Central memory CD8-positive, alpha-beta T cell (primary cell): Measurements from ENCODE around the gene GUK1.

ENCODE experiments used
- ATAC-seq: fragments of 150-1000 bp; cut with Tn5 transposase; replicated peaks from 2 replicates; pipeline ENCODE4 v1.10.0; 2022; ENCODE audit warnings: mild to moderate bottlenecking, moderate FRiP score, moderate number of reproducible peaks; ENCODE audit not compliant: poor library complexity, severe bottlenecking; ENCODE audit errors: extremely low read depth
- DNase-seq, 2 donors: peaks; one replicate each; pipeline ENCODE4 v3.0.0; 2021; ENCODE audit warnings: low spot score in 2 of 2
- H3K27ac Mint-ChIP-seq: one replicate; pipeline ENCODE4 v1.8.0; 2022; ENCODE audit warnings: low read depth, mild to moderate bottlenecking, moderate library complexity, mixed read lengths
- H3K27me3 Mint-ChIP-seq: one replicate; pipeline ENCODE4 v1.8.0; 2022; ENCODE audit warnings: mixed read lengths
- H3K36me3 Mint-ChIP-seq: one replicate; pipeline ENCODE4 v1.8.0; 2022; ENCODE audit warnings: mild to moderate bottlenecking, moderate library complexity, mixed read lengths; ENCODE audit not compliant: insufficient read depth
- H3K4me1 Mint-ChIP-seq: one replicate; pipeline ENCODE4 v1.8.0; 2022; ENCODE audit warnings: mixed read lengths
- H3K4me3 Mint-ChIP-seq: one replicate; pipeline ENCODE4 v1.8.0; 2022; ENCODE audit warnings: mild to moderate bottlenecking, moderate library complexity, mixed read lengths
- H3K9me3 Mint-ChIP-seq: one replicate; pipeline ENCODE4 v1.8.0; 2022; ENCODE audit warnings: mixed read lengths

Gene GUK1

GRCh38 chr1:228143480-228144192 is 3.6 kb downstream of the GUK1 start:
- Mint-ChIP-seq H3K4me3 (peak overlapping the region; percentile 96), H3K9me3 (no peaks in the 10 kb centered on the region), H3K36me3 (peaks cover 41% of the 10 kb centered on the region), H3K27me3 (no peaks in the 10 kb centered on the region), H3K4me1 (peaks cover 32% of the 10 kb centered on the region), H3K27ac (peak overlapping the region; percentile 93)
- no peak for ATAC-seq
- DNase-seq = peak in 1 of 2 donors; percentile 12

GRCh38 chr1:228144193-228144992 is 4.3 kb downstream of the GUK1 start:
- DNase-seq = no peak
- Mint-ChIP-seq H3K4me3 (peak overlapping the region; percentile 96), H3K27ac (peak overlapping the region; percentile 93)

GRCh38 chr1:228144993-228145343 is 4.9 kb downstream of the GUK1 start:
- no peak for ATAC-seq
- peaks cover 43% of the 10 kb centered on the region for H3K36me3 Mint-ChIP-seq
- H3K4me1 Mint-ChIP-seq = peaks cover 32% of the 10 kb centered on the region
- H3K4me3 Mint-ChIP-seq = no peak overlapping the region
- DNase-seq = no peak
- H3K27ac Mint-ChIP-seq = no peak overlapping the region
- H3K9me3 Mint-ChIP-seq = no peaks in the 10 kb centered on the region
- H3K27me3 Mint-ChIP-seq = no peaks in the 10 kb centered on the region

More at GRCh38 chr1:228144193-228144992, 4.3 kb downstream of the GUK1 start:
- no peaks in the 10 kb centered on the region for H3K9me3 Mint-ChIP-seq
- H3K27me3 Mint-ChIP-seq = no peaks in the 10 kb centered on the region
- peaks cover 46% of the 10 kb centered on the region for H3K36me3 Mint-ChIP-seq
- no peak for ATAC-seq
- peaks cover 32% of the 10 kb centered on the region for H3K4me1 Mint-ChIP-seq

- H3K27me3 Mint-ChIP-seq = no peaks in the 10 kb centered on the region
- no peaks in the 10 kb centered on the region for H3K9me3 Mint-ChIP-seq
- peaks cover 39% of the 10 kb centered on the region for H3K36me3 Mint-ChIP-seq
- H3K27ac Mint-ChIP-seq = no peak overlapping the region
- ATAC-seq (no peak), DNase-seq (no peak)
- H3K4me1 Mint-ChIP-seq = peaks cover 32% of the 10 kb centered on the region
- no peak overlapping the region for H3K4me3 Mint-ChIP-seq
Observed at GRCh38 chr1:228145463-228146416, 5.7 kb downstream of the GUK1 start.

- Mint-ChIP-seq H3K27ac (no peak overlapping the region), H3K4me3 (no peak overlapping the region), H3K27me3 (no peaks in the 10 kb centered on the region), H3K36me3 (peaks cover 36% of the 10 kb centered on the region), H3K9me3 (no peaks in the 10 kb centered on the region), H3K4me1 (peaks cover 32% of the 10 kb centered on the region)
- no peak for DNase-seq
- no peak for ATAC-seq
Observed at GRCh38 chr1:228146417-228147150, 6.5 kb downstream of the GUK1 start.

GRCh38 chr1:228147151-228147693 is 7.1 kb downstream of the GUK1 start:
- peaks cover 32% of the 10 kb centered on the region for H3K36me3 Mint-ChIP-seq
- H3K27me3 Mint-ChIP-seq = no peaks in the 10 kb centered on the region
- DNase-seq (no peak), ATAC-seq (no peak)
- H3K4me3 Mint-ChIP-seq = peak overlapping the region; percentile 23
- H3K4me1 Mint-ChIP-seq = peaks cover 28% of the 10 kb centered on the region
- H3K9me3 Mint-ChIP-seq = no peaks in the 10 kb centered on the region
- no peak overlapping the region for H3K27ac Mint-ChIP-seq

- Mint-ChIP-seq H3K27ac (no peak overlapping the region), H3K36me3 (peaks cover 35% of the 10 kb centered on the region), H3K4me3 (peak overlapping the region; percentile 23), H3K9me3 (no peaks in the 10 kb centered on the region), H3K4me1 (peaks cover 26% of the 10 kb centered on the region), H3K27me3 (no peaks in the 10 kb centered on the region)
- ATAC-seq (no peak), DNase-seq (no peak)
Observed at GRCh38 chr1:228147768-228148167, 7.7 kb downstream of the GUK1 start.

- Mint-ChIP-seq H3K27ac (no peak overlapping the region), H3K27me3 (no peaks in the 10 kb centered on the region), H3K9me3 (no peaks in the 10 kb centered on the region), H3K4me1 (peaks cover 23% of the 10 kb centered on the region), H3K4me3 (no peak overlapping the region), H3K36me3 (peaks cover 32% of the 10 kb centered on the region)
- ATAC-seq (no peak), DNase-seq (no peak)
Observed at GRCh38 chr1:228148196-228148861, 8.2 kb downstream of the GUK1 start.

- Mint-ChIP-seq H3K27me3 (no peaks in the 10 kb centered on the region), H3K4me3 (no peak overlapping the region), H3K27ac (no peak overlapping the region), H3K4me1 (peaks cover 17% of the 10 kb centered on the region), H3K9me3 (no peaks in the 10 kb centered on the region), H3K36me3 (peaks cover 30% of the 10 kb centered on the region)
- DNase-seq (no peak), ATAC-seq (no peak)
Observed at GRCh38 chr1:228148935-228149405, 8.9 kb downstream of the GUK1 start.

GRCh38 chr1:228149406-228150119 is 9.5 kb downstream of the GUK1 start, which contains the start of gene GJC2:
TSS of gene GJC2 (plus strand) at chr1:228149930. CDS start at chr1:228157759, 7,829 bp downstream.
- no peak for DNase-seq
- Mint-ChIP-seq H3K36me3 (peaks cover 32% of the 10 kb centered on the region), H3K27me3 (no peaks in the 10 kb centered on the region), H3K4me3 (no peak within 1 kb of the TSS), H3K4me1 (peaks cover 11% of the 10 kb centered on the region), H3K9me3 (no peaks in the 10 kb centered on the region), H3K27ac (peak within 1 kb of the TSS; percentile 22)
- ATAC-seq = no peak

GRCh38 chr1:228150120-228150460 is 10.0 kb downstream of the GUK1 start:
- ATAC-seq = no peak
- Mint-ChIP-seq H3K27ac (peak overlapping the region; percentile 22), H3K36me3 (peaks cover 29% of the 10 kb centered on the region)

More at GRCh38 chr1:228150120-228150460, 10.0 kb downstream of the GUK1 start:
- Mint-ChIP-seq H3K9me3 (no peaks in the 10 kb centered on the region), H3K27me3 (no peaks in the 10 kb centered on the region), H3K4me1 (peaks cover 6% of the 10 kb centered on the region), H3K4me3 (no peak overlapping the region)
- DNase-seq = no peak
